Right kidney (tissue), 1 donor: Measurements from ENCODE around the gene ITPR1.

Experiments
- DNase-seq: peaks from one replicate; pipeline ENCODE4 v3.0.0-alpha.2; 2016

Gene ITPR1

GRCh38 chr3:4478261-4478660, 14.9 kb upstream of the ITPR1 start:
- DNase-seq = no peak

GRCh38 chr3:4491855-4492207, 1.3 kb upstream of the ITPR1 start:
- DNase-seq = no peak

GRCh38 chr3:4492208-4493013, 737 bp upstream of the ITPR1 start:
- no peak for DNase-seq

GRCh38 chr3:4493941-4494894, 1.1 kb downstream of the ITPR1 start:
- DNase-seq = no peak

GRCh38 chr3:4494895-4495264, 1.7 kb downstream of the ITPR1 start:
- no peak for DNase-seq

- DNase-seq = no peak
These were observed 2.3 kb downstream of the ITPR1 start for GRCh38 chr3:4495294-4496086.

- DNase-seq = no peak
These were observed 2.9 kb downstream of the ITPR1 start for GRCh38 chr3:4496087-4496452.

- no peak for DNase-seq
These were observed 4.0 kb downstream of the ITPR1 start for GRCh38 chr3:4497005-4497692.

- DNase-seq = no peak
These were observed 4.7 kb downstream of the ITPR1 start for GRCh38 chr3:4497843-4498324.

- no peak for DNase-seq
These were observed 5.3 kb downstream of the ITPR1 start for GRCh38 chr3:4498446-4498845.

GRCh38 chr3:4501437-4501836, 8.3 kb downstream of the ITPR1 start:
- DNase-seq = no peak

GRCh38 chr3:4501927-4502326, 8.8 kb downstream of the ITPR1 start:
- no peak for DNase-seq

GRCh38 chr3:4503050-4503449, 9.9 kb downstream of the ITPR1 start:
- no peak for DNase-seq

- no peak for DNase-seq
These were observed 11.5 kb downstream of the ITPR1 start for GRCh38 chr3:4504340-4505261.

GRCh38 chr3:4505688-4506558, 12.8 kb downstream of the ITPR1 start:
- DNase-seq = no peak

GRCh38 chr3:4506559-4507023, 13.4 kb downstream of the ITPR1 start:
- no peak for DNase-seq

GRCh38 chr3:4507024-4507596, 14.0 kb downstream of the ITPR1 start:
- DNase-seq = no peak

GRCh38 chr3:4508048-4508981, 15.2 kb downstream of the ITPR1 start:
- no peak for DNase-seq
